GM10248 (cell line): ENCODE measurements around the gene ZSCAN30.
"Not testable (repeated sequence)": the region's sequence is repeated elsewhere in the genome, so short reads cannot be mapped to it uniquely, and the experiment has no call there.

ENCODE experiments used
- CTCF ChIA-PET: fragments of 300-600 bp; sonication (Branson Sonifier 250); formaldehyde crosslinking; extraction: SDS; loops from one replicate; lab custom pipeline; 2021; ENCODE audit warnings: antibody characterized with exemption; lab: Yijun Ruan, JAX
- POLR2A ChIA-PET: fragments of 350-650 bp; sonication (Branson Sonifier 250); formaldehyde crosslinking; extraction: SDS; loops from one replicate; lab custom pipeline; 2020; ENCODE audit warnings: antibody characterized with exemption; lab: Yijun Ruan, JAX
- DNase-seq: peaks from one replicate; pipeline ENCODE4 v3.0.0; 2012; ENCODE audit errors: extremely low spot score
- TF ChIP-seq, protein P1 (sequence below): IDR thresholded peaks from 2 replicates; pipeline ENCODE4 v1.5.1; 2012; ENCODE audit warnings: mild to moderate bottlenecking, low read depth; ENCODE audit errors: extremely low read depth, missing control alignments, control extremely low read depth

Gene ZSCAN30

DNA sequence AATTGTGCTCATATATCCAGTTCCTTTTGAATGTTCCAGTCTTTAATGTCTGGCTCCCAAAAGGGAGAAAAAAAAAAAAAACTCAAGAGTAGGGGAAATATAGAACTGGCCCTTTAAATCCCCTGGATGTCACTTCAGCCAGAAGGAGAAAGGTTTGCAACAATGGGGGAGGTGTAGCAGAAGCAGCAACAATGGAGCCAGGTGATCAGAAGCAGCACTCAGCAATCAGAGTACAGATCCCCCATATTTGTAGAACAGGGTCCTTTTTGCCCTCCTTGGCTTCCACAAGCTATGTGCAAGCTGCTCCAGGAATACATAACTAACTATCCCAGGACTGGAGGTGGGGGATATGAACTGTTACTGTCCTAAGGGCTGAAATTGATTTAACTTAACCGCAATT, 75.0 kb downstream of the ZSCAN30 start:
- CTCF ChIA-PET: no interaction called here
- TF ChIP-seq, protein P1, sequence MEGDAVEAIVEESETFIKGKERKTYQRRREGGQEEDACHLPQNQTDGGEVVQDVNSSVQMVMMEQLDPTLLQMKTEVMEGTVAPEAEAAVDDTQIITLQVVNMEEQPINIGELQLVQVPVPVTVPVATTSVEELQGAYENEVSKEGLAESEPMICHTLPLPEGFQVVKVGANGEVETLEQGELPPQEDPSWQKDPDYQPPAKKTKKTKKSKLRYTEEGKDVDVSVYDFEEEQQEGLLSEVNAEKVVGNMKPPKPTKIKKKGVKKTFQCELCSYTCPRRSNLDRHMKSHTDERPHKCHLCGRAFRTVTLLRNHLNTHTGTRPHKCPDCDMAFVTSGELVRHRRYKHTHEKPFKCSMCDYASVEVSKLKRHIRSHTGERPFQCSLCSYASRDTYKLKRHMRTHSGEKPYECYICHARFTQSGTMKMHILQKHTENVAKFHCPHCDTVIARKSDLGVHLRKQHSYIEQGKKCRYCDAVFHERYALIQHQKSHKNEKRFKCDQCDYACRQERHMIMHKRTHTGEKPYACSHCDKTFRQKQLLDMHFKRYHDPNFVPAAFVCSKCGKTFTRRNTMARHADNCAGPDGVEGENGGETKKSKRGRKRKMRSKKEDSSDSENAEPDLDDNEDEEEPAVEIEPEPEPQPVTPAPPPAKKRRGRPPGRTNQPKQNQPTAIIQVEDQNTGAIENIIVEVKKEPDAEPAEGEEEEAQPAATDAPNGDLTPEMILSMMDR: no peak
- POLR2A ChIA-PET: no interaction called here
- DNase-seq: no peak

DNA sequence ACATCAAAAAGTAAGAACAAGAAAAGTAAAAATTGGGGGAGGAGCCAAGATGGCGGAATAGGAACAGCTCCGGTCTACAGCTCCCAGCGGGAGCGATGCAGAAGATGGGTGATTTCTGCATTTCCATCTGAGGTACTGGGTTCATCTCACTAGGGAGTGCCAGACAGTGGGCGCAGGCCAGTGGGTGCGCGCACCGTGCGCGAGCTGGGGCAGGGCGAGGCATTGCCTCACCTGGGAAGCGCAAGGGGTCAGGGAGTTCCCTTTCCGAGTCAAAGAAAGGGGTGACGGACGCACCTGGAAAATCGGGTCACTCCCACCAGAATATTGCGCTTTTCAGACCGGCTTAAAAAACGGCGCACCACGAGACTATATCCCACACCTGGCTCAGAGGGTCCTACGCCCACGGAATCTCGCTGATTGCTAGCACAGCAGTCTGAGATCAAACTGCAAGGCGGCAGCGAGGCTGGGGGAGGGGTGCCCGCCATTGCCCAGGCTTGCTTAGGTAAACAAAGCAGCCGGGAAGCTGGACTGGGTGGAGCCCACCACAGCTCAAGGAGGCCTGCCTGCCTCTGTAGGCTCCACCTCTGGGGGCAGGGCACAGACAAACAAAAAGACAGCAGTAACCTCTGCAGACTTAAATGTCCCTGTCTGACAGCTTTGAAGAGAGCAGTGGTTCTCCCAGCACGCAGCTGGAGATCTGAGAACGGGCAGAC, 84.1 kb downstream of the ZSCAN30 start:
- POLR2A ChIA-PET, CTCF ChIA-PET, DNase-seq: not testable (repeated sequence)

DNA sequence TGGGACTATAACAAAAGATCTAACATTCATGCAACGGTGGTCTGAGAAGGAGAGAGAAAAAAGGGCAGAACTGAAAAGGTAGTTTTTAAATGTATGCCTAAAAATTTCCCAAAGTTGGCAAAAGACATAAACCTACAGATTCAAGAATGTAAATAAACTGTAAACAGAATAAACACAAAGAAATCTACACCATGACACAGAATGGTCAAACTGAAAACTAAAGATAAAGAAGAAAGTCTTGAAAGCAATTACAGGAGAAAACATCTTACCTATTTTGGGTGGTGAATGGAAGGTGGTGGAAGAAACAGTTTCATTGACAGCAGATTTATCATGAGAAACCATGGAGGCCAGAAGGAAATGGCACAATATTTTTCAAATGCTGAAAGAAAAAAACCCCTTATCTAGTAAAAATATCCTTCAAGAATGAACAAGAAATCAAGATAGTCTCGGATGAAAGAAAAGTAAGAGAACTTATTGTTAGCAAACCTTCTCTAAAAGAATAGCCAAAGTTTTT, 84.8 kb downstream of the ZSCAN30 start:
- ChIA-PET CTCF (no interaction called here), POLR2A (no interaction called here)
- TF ChIP-seq, protein P1: no peak
- no peak for DNase-seq

DNA sequence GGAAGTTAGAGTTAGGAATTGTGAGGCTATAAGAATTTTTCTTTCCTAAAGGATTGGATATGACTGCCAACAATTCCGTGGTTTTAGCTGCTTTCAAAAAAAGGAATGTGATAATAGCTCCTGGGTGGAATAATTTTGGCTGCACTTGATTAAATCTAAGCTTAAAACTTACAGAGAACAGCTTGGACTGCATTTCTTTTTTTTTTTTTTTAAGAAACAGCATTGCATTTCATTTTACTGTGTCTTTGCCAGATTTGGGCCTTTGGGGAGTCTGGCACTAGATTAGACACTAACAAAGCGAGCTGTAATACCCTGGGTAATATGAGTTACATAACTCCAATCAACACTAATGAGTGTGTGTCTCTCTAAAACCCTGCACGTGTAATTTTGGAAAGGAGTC, 87.0 kb downstream of the ZSCAN30 start:
- TF ChIP-seq, protein P1: no peak
- DNase-seq: no peak
- ChIA-PET POLR2A (interaction anchor here (0.5 to 0.6 kb wide), 2 partner anchors 682 to 686 kb away, joined by 3 to 4 read pairs; no protein-coding TSS in a partner anchor), CTCF (interaction anchor here (0.7 to 3.4 kb wide), 2 partner anchors 28 to 75 kb away, joined by 3 to 17 read pairs; no protein-coding TSS in a partner anchor)

DNA sequence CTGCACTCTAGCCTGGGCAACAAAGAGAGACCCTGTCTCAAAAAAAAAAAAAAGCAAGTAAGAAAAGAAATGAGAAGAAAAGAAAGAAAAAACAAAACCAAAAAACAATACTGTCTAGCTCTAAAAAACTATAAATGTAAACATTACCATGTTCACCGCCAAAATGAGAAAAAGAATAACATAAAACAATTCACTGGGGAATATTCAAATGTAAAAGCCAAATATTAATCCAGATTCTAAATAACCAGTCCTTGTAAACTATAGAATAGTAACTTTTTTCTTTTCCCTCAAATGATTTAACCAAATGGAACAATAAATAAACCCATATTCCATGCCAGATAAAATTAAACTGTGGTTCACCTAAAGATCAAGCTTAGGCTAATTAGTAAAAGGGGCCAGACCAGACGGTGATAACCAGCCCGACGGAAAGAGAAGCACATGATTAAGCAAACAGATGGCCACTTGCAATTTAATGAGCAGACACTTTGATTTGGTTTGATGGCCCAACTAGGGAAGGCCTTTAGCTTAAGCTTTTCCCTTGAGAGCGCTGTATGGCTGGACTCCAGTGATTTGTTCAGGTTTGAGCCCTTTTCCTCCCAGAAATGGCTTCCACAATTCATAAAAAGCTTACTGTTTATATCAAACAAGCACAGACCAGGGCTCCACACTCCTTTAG, 88.6 kb downstream of the ZSCAN30 start:
- POLR2A ChIA-PET: no interaction called here
- DNase-seq: no peak
- CTCF ChIA-PET: interaction anchor here (1.0 to 3.4 kb wide), 4 partner anchors 12 to 39 kb away, joined by 3 to 17 read pairs (median 4); no protein-coding TSS in a partner anchor

More for the DNA sequence above, 88.6 kb downstream of the ZSCAN30 start:
- TF ChIP-seq, protein P1: no peak
